Measurements from ENCODE around the gene FES. TPM values are rescaled to one million over a fixed set of nuclear protein-coding genes. Genes with fewer than 3 reads are reported as not detected.

The FES gene
- total and polyA plus RNA-seq, 2 of the 13 experiments (the other 11 are each of a cell fraction or from before 2014, with no cell fraction given), result 4.0 to 9.5 TPM

GRCh38 chr15:90906181-90906849 lies 22.0 kb downstream of the FES start:
- peaks cover 17% of the 10 kb centered on the region for H3K4me1 ChIP-seq (ENCODE audit: insufficient read depth, low read length)
- H3K9ac ChIP-seq (ENCODE audit: insufficient read depth, low read depth, low read length), result no peak overlapping the region
- ATAC-seq (no peak), DNase-seq (ENCODE audit: low spot score) (no peak), FAIRE-seq (no peak)
- intact Hi-C loops (cut with micrococcal nuclease; ENCODE audit: unreplicated experiment) (no loop called here), in situ Hi-C loops (cut with HindIII; ENCODE audit: extremely low pct_ligation_motif_present, low pct_unique_long_range_greater_than_20kb) (no loop called here)
- 94% methylated on average over 7 of the region's 11 CpGs for WGBS (ENCODE audit: low lambda C conversion rate)
- BruUV-seq (replicated peaks), result no TSS peak
- H4K20me1 ChIP-seq (ENCODE audit: insufficient read depth, low read length), result no peaks in the 10 kb centered on the region
- no peak overlapping the region for H2AFZ ChIP-seq (ENCODE audit: low read length)
- ChIA-PET POLR2A (no interaction called here), CTCF (ENCODE audit: low intra/inter-chr PET ratio, low total read pairs) (no interaction called here)
- H3K9me3 ChIP-seq (ENCODE audit: low read length), result no peaks in the 10 kb centered on the region
- no peak overlapping the region for H3K4me2 ChIP-seq (ENCODE audit: low read depth, low read length)
- no peak overlapping the region for H3K4me3 ChIP-seq (replicated peaks in 1 of 3; ENCODE audit: insufficient read depth in 1 of 3, low read depth in 2 of 3, low read length in 3 of 3)
- H3K27ac ChIP-seq (ENCODE audit: extremely low read length, insufficient read depth, low read length), result no peak overlapping the region
- H3K27me3 ChIP-seq (ENCODE audit: control insufficient read depth in 1 of 2, insufficient read depth in 2 of 2, low read length in 2 of 2), result no peaks in the 10 kb centered on the region; a peak in 1 of 5 replicates
- peaks cover 12 to 50% of the 10 kb centered on the region in 2 experiments for H3K36me3 ChIP-seq (replicated peaks in 1 of 2; ENCODE audit: control insufficient read depth in 1 of 2, insufficient read depth in 2 of 2, low read length in 2 of 2)
- no peaks in the 10 kb centered on the region for H3K79me2 ChIP-seq (ENCODE audit: insufficient read depth, low read length)
- TF ChIP-seq TFAP4 (IDR thresholded peaks at IDR 0.05; ENCODE audit: borderline replicate concordance, low read depth) (no peak), ZBTB49 (CRISPR knock-in tag; IDR thresholded peaks at IDR 0.05; ENCODE audit: borderline replicate concordance) (no peak), ZSCAN12 (CRISPR knock-in tag; IDR thresholded peaks at IDR 0.05) (no peak), ZBTB40 (IDR thresholded peaks at IDR 0.05) (no peak), ZBTB40 (CRISPR knock-in tag; IDR thresholded peaks at IDR 0.05) (no peak), ZNF558 (CRISPR knock-in tag; IDR thresholded peaks at IDR 0.05; ENCODE audit: borderline replicate concordance) (no peak), ATF2 (CRISPR knock-in tag; IDR thresholded peaks at IDR 0.05) (no peak), ZNF747 (CRISPR knock-in tag; IDR thresholded peaks at IDR 0.05; ENCODE audit: borderline replicate concordance) (no peak)

All from HepG2 (cell line).